Purkinje cell (primary cell): ENCODE data around the gene BMF. TPM values are rescaled to one million over a fixed set of nuclear protein-coding genes. Genes with fewer than 3 reads are reported as not detected.

ENCODE experiments used
- polyA plus RNA-seq: library from polyadenylated mRNA; unstranded; fragments of >200 nt; fragmentation: Nextera tagmentation; gene quantifications from 2 replicates; pipeline ENCODE4 v1.2.1, GENCODE V29; 2014

BMF gene
- not detected in 2 replicates for polyA plus RNA-seq

GRCh38 chr15:40108855-40109735 is at the start of gene BMF:
BMF (minus strand) TSS chr15:40108879; CDS start chr15:40106086, 2,793 bp downstream.

GRCh38 chr15:40038638-40039543 is 69.8 kb downstream of the BMF start, which contains the start of gene SRP14:
SRP14 (minus strand) TSS chr15:40039181; CDS start chr15:40039116, 65 bp downstream.

Other genes starting within 250 kb of the BMF start
- 0.63 and 2.4 TPM in 2 replicates for gene GPR176, start 188.6 kb downstream of the BMF start, polyA plus RNA-seq
- 5.3 and 10.7 TPM in 2 replicates for gene EIF2AK4, start 174.8 kb downstream of the BMF start, polyA plus RNA-seq
- gene SRP14, start 69.7 kb downstream of the BMF start, polyA plus RNA-seq: 1,941 and 1,953 TPM in 2 replicates
- 1.5 TPM in 1 of 2 replicates, not detected in the other for gene BUB1B, start 52.2 kb upstream of the BMF start, polyA plus RNA-seq
- 1.1 TPM in 1 of 2 replicates, not detected in the other for gene PAK6, start 130.2 kb upstream of the BMF start, polyA plus RNA-seq
- not detected in 2 replicates for gene ANKRD63, start 174.2 kb upstream of the BMF start, polyA plus RNA-seq
- 3.5 TPM in 1 of 2 replicates, not detected in the other for gene PLCB2, start 199.1 kb upstream of the BMF start, polyA plus RNA-seq
- 0.76 and 8.2 TPM in 2 replicates for gene INAFM2, start 214.8 kb upstream of the BMF start, polyA plus RNA-seq
- 0.11 and 0.14 TPM in 2 replicates for gene CCDC9B, start 232.1 kb upstream of the BMF start, polyA plus RNA-seq
- not detected in 2 replicates for gene PHGR1, start 242.2 kb upstream of the BMF start, polyA plus RNA-seq
- 12.3 and 15.7 TPM in 2 replicates for gene DISP2, start 249.3 kb upstream of the BMF start, polyA plus RNA-seq